PC-9 (cell line): ENCODE data around the gene SKIL. TPM values are rescaled to one million over a fixed set of nuclear protein-coding genes. Genes with fewer than 3 reads are reported as not detected.

Source experiments
- BruUV-seq: library from RNA; stranded (reverse); fragments of 400-500 nt; replicated peaks from 2 replicates; lab custom pipeline; 2021; lab: Mats Ljungman, UMichigan
- CTCF ChIA-PET: fragments of 300-600 bp; sonication (Branson Sonifier 250); formaldehyde crosslinking; loops from one replicate; lab custom pipeline; 2022; ENCODE audit warnings: antibody characterized with exemption; lab: Charles Lee
- POLR2A ChIA-PET: fragments of 300-600 bp; sonication (Branson Sonifier 250); formaldehyde crosslinking; loops from one replicate; lab custom pipeline; 2022; ENCODE audit warnings: antibody characterized with exemption; ENCODE audit not compliant: unreplicated experiment; lab: Charles Lee
- DNase-seq, 2 experiments: peaks; one replicate each; pipeline versions ENCODE4 v3.0.0 to v3.0.0-alpha.2; 2015 to 2022; ENCODE audit warnings: mixed read lengths in 1 of 2
- H2AFZ ChIP-seq: fragments of 200-600 bp; sonication (generic); 2 replicates; pipeline ENCODE4 v1.8.1; 2017; ENCODE audit warnings: antibody characterized with exemption
- H3F3A ChIP-seq: fragments of 200-600 bp; sonication (generic); 2 replicates; pipeline ENCODE4 v1.8.1; 2017; ENCODE audit warnings: antibody characterized with exemption, mild to moderate bottlenecking, low read depth; ENCODE audit not compliant: insufficient read depth
- H3K27ac ChIP-seq: fragments of 200-600 bp; sonication (generic); 2 replicates; pipeline ENCODE4 v1.6.1; 2016; ENCODE audit warnings: mixed run types
- H3K27me3 ChIP-seq: fragments of 200-600 bp; sonication (generic); 2 replicates; pipeline ENCODE4 v1.6.1; 2016; ENCODE audit warnings: low read depth, mixed run types; ENCODE audit not compliant: insufficient read depth
- H3K36me3 ChIP-seq: fragments of 200-600 bp; sonication (generic); 2 replicates; pipeline ENCODE4 v1.6.1; 2016; ENCODE audit warnings: low read depth, mixed run types
- H3K4me1 ChIP-seq: fragments of 200-600 bp; sonication (generic); replicated peaks from 2 replicates; pipeline ENCODE4 v1.6.1; 2016; ENCODE audit warnings: mixed run types; ENCODE audit not compliant: insufficient read depth
- H3K4me2 ChIP-seq: fragments of 200-600 bp; sonication (generic); 2 replicates; pipeline ENCODE4 v1.6.1; 2017; ENCODE audit warnings: mixed run types
- H3K4me3 ChIP-seq: fragments of 200-600 bp; sonication (generic); 2 replicates; pipeline ENCODE4 v1.6.1; 2016; ENCODE audit warnings: mixed run types
- H3K79me2 ChIP-seq: fragments of 200-600 bp; sonication (generic); 2 replicates; pipeline ENCODE4 v1.6.1; 2017; ENCODE audit warnings: low read depth, mixed run types
- H3K9me2 ChIP-seq: fragments of 200-600 bp; sonication (generic); 2 replicates; pipeline ENCODE4 v1.8.1; 2017; ENCODE audit warnings: mild to moderate bottlenecking; ENCODE audit not compliant: insufficient read depth
- H3K9me3 ChIP-seq: fragments of 200-600 bp; sonication (generic); 2 replicates; pipeline ENCODE4 v1.8.1; 2016; ENCODE audit warnings: low read depth; ENCODE audit not compliant: insufficient read depth
- H4K20me1 ChIP-seq: fragments of 200-600 bp; sonication (generic); 2 replicates; pipeline ENCODE4 v1.8.1; 2017; ENCODE audit not compliant: insufficient read depth
- EZH2 ChIP-seq: fragments of 200-600 bp; sonication (generic); IDR thresholded peaks from 2 replicates; pipeline ENCODE4 v1.8.0; 2017; ENCODE audit warnings: antibody characterized with exemption, low read depth
- intact Hi-C: fragments of 100-400 bp; cut with micrococcal nuclease; formaldehyde crosslinking; loops from one replicate; pipeline ENCODE4 v1.10.0; 2022; ENCODE audit not compliant: unreplicated experiment
- total RNA-seq: library from RNA; stranded (reverse); gene quantifications from 2 replicates; pipeline ENCODE4 v1.2.3, GENCODE V29; 2021
- TF ChIP-seq, protein P1 (sequence below): fragments of 200-600 bp; sonication (generic); conservative IDR thresholded peaks from 2 replicates; pipeline ENCODE4 v1.6.1; 2017; ENCODE audit warnings: mixed run types, antibody characterized with exemption, mild to moderate bottlenecking, moderate library complexity

The SKIL gene
- total RNA-seq, 1 experiment from 2014 or later: 138 TPM

DNA sequence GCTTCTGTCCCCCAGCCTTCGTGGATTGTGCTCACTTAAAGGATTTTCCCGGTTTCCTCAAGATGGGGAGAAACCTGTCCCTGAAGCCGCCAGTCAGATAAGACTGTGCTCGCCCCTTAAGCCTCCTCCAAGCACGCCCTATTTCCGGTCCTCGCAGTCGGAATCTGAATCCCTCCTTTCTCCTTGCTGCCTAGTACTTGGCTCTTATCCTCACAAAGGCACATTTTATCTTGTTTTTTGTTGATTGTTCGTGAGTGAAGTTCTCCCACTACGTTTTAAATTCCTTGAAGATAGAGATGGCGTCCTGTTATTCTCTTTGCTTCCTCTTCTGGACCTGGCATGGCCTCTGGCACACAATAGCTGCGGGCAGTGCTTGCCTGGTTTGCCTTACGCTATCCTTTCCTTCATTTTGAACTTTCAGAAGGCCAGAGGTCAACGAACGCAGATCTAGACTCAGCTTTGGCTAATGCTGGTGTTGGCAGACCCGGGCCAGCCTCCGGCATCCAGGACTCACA, 62.8 kb downstream of the SKIL start:
- CTCF ChIA-PET: no interaction called here
- Histone ChIP-seq H3K27ac (no peak overlapping the region), H3K4me3 (no peak overlapping the region), H2AFZ (no peak overlapping the region), H3K9me3 (no peaks in the 10 kb centered on the region), H3K9me2 (no peaks in the 10 kb centered on the region), H3F3A (no peaks in the 10 kb centered on the region), H3K4me1 (no peaks in the 10 kb centered on the region), H4K20me1 (no peaks in the 10 kb centered on the region), H3K36me3 (no peaks in the 10 kb centered on the region), H3K79me2 (no peaks in the 10 kb centered on the region), H3K27me3 (no peaks in the 10 kb centered on the region), H3K4me2 (no peak overlapping the region)
- POLR2A ChIA-PET: no interaction called here
- TF ChIP-seq, protein P1, sequence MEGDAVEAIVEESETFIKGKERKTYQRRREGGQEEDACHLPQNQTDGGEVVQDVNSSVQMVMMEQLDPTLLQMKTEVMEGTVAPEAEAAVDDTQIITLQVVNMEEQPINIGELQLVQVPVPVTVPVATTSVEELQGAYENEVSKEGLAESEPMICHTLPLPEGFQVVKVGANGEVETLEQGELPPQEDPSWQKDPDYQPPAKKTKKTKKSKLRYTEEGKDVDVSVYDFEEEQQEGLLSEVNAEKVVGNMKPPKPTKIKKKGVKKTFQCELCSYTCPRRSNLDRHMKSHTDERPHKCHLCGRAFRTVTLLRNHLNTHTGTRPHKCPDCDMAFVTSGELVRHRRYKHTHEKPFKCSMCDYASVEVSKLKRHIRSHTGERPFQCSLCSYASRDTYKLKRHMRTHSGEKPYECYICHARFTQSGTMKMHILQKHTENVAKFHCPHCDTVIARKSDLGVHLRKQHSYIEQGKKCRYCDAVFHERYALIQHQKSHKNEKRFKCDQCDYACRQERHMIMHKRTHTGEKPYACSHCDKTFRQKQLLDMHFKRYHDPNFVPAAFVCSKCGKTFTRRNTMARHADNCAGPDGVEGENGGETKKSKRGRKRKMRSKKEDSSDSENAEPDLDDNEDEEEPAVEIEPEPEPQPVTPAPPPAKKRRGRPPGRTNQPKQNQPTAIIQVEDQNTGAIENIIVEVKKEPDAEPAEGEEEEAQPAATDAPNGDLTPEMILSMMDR: no peak
- no peak for TF ChIP-seq EZH2
- no peak for DNase-seq
- BruUV-seq: no TSS peak
- intact Hi-C loops: no loop called here

- H2AFZ ChIP-seq: no peak overlapping the region
- POLR2A ChIA-PET: no interaction called here
- no peaks in the 10 kb centered on the region for H3K36me3 ChIP-seq
- no peaks in the 10 kb centered on the region for H3K4me1 ChIP-seq
- no peaks in the 10 kb centered on the region for H3K27me3 ChIP-seq
- H3F3A ChIP-seq: no peaks in the 10 kb centered on the region
- TF ChIP-seq, protein P1: no peak
- no TSS peak for BruUV-seq
- H3K9me3 ChIP-seq: no peaks in the 10 kb centered on the region
- no peaks in the 10 kb centered on the region for H4K20me1 ChIP-seq
- H3K79me2 ChIP-seq: no peaks in the 10 kb centered on the region
- H3K9me2 ChIP-seq: no peaks in the 10 kb centered on the region
- H3K27ac ChIP-seq: no peak overlapping the region
- DNase-seq: no peak
- no peak overlapping the region for H3K4me2 ChIP-seq
- intact Hi-C loops: no loop called here
- H3K4me3 ChIP-seq: no peak overlapping the region
- CTCF ChIA-PET: no interaction called here
Observed at GRCh38 chr3:170421111-170421641, 63.7 kb downstream of the SKIL start.

- no peaks in the 10 kb centered on the region for H3K79me2 ChIP-seq
- POLR2A ChIA-PET: no interaction called here
- no peaks in the 10 kb centered on the region for H3K4me1 ChIP-seq
- H3K27me3 ChIP-seq: no peaks in the 10 kb centered on the region
- DNase-seq: no peak
- CTCF ChIA-PET: no interaction called here
- H4K20me1 ChIP-seq: no peaks in the 10 kb centered on the region
- intact Hi-C loops: no loop called here
- no peaks in the 10 kb centered on the region for H3F3A ChIP-seq
- H3K9me3 ChIP-seq: no peaks in the 10 kb centered on the region
- no peak overlapping the region for H2AFZ ChIP-seq
- no peak overlapping the region for H3K4me2 ChIP-seq
- H3K4me3 ChIP-seq: no peak overlapping the region
- no peak for TF ChIP-seq EZH2
- TF ChIP-seq, protein P1: no peak
- no peak overlapping the region for H3K27ac ChIP-seq
- H3K36me3 ChIP-seq: no peaks in the 10 kb centered on the region
- BruUV-seq: no TSS peak
- H3K9me2 ChIP-seq: no peaks in the 10 kb centered on the region
Observed at GRCh38 chr3:170421758-170422157, 64.2 kb downstream of the SKIL start.
